HepG2 (cell line): ENCODE measurements around the gene CDCP2. TPM values are rescaled to one million over a fixed set of nuclear protein-coding genes. Genes with fewer than 3 reads are reported as not detected.

ENCODE experiments used
- ATAC-seq: fragments of 200-7000 bp; cut with Tn5 transposase; 3 replicates; pipeline ENCODE4 v1.9.1; 2020; ENCODE audit warnings: mild to moderate bottlenecking, moderate library complexity
- BruUV-seq: library from RNA; stranded (reverse); fragments of 400-500 nt; replicated peaks from 2 replicates; lab custom pipeline; 2021; lab: Mats Ljungman, UMichigan
- CTCF ChIA-PET: fragments of 300-600 bp; formaldehyde crosslinking; extraction: SDS; loops from one replicate; lab custom pipeline; 2021; ENCODE audit warnings: low total read pairs, inconsistent platforms, low intra/inter-chr PET ratio; lab: Yijun Ruan, JAX
- POLR2A ChIA-PET: fragments of 350-600 bp; sonication (Branson Sonifier 250); formaldehyde crosslinking; loops from one replicate; lab custom pipeline; 2020; ENCODE audit warnings: antibody characterized with exemption, inconsistent platforms; lab: Yijun Ruan, JAX
- DNase-seq: peaks from one replicate; pipeline ENCODE4 v3.0.0-alpha.2; 2015; ENCODE audit warnings: low spot score
- FAIRE-seq: peaks from 3 replicates; lab custom pipeline; 2011; peaks lifted over from hg19 to GRCh38; lab: Jason Lieb, UNC
- H2AFZ ChIP-seq: one replicate; pipeline ENCODE4 v1.6.1; 2011; ENCODE audit warnings: low read length, inconsistent platforms
- H3K27ac ChIP-seq: fragments of 300-600 bp; 3 replicates; pipeline ENCODE4 v1.8.0; 2011; ENCODE audit warnings: mixed run types, mild to moderate bottlenecking, mixed read lengths, low read length, inconsistent platforms; ENCODE audit not compliant: insufficient read depth; ENCODE audit errors: extremely low read length
- H3K27me3 ChIP-seq, 2 experiments: fragments of 200-600 bp in 1 of 2; 2 replicates in 1 of 2; 3 replicates in 1 of 2; pipeline versions ENCODE4 v1.6.0 to v1.8.0; 2011; ENCODE audit warnings: low read length in 2 of 2, mild to moderate bottlenecking in 2 of 2, moderate library complexity in 2 of 2, inconsistent platforms in 1 of 2; ENCODE audit not compliant: insufficient read depth in 2 of 2, control insufficient read depth in 1 of 2
- H3K36me3 ChIP-seq, 2 experiments: fragments of 200-600 bp in 1 of 2; replicated peaks in 1 of 2; 2 replicates in 1 of 2; 3 replicates in 1 of 2; pipeline versions ENCODE4 v1.5.1 to v1.8.0; 2011; ENCODE audit warnings: low read length in 2 of 2, inconsistent platforms in 1 of 2; ENCODE audit not compliant: insufficient read depth in 2 of 2, control insufficient read depth in 1 of 2
- H3K4me1 ChIP-seq: 2 replicates; pipeline ENCODE4 v1.5.1; 2012; ENCODE audit warnings: low read length, inconsistent platforms; ENCODE audit not compliant: insufficient read depth
- H3K4me2 ChIP-seq: 2 replicates; pipeline ENCODE4 v1.6.0; 2011; ENCODE audit warnings: low read depth, low read length, inconsistent platforms
- H3K4me3 ChIP-seq, 3 experiments: fragments of 200-600 bp in 1 of 3; sonication (generic), shearing (Covaris generic) in 1 of 3; replicated peaks in 1 of 3; 2 replicates each; pipeline ENCODE4 v1.5.1; 2011 to 2016; ENCODE audit warnings: low read length in 3 of 3, inconsistent platforms in 2 of 3, low read depth in 2 of 3, mild to moderate bottlenecking in 2 of 3, control low read depth in 1 of 3, mixed read lengths in 1 of 3; ENCODE audit not compliant: insufficient read depth in 1 of 3
- H3K79me2 ChIP-seq: one replicate; pipeline ENCODE4 v1.6.1; 2011; ENCODE audit warnings: low read length, inconsistent platforms; ENCODE audit not compliant: insufficient read depth
- H3K9ac ChIP-seq: 2 replicates; pipeline ENCODE4 v1.6.0; 2011; ENCODE audit warnings: mild to moderate bottlenecking, low read depth, low read length, inconsistent platforms; ENCODE audit not compliant: insufficient read depth
- H3K9me3 ChIP-seq: 2 replicates; pipeline ENCODE4 v1.5.1; 2012; ENCODE audit warnings: mild to moderate bottlenecking, low read length
- H4K20me1 ChIP-seq: 2 replicates; pipeline ENCODE4 v1.6.0; 2011; ENCODE audit warnings: inconsistent platforms, mild to moderate bottlenecking, low read length, moderate library complexity; ENCODE audit not compliant: insufficient read depth
- FOXO4 ChIP-seq: sonication (generic); formaldehyde crosslinking; conservative IDR thresholded peaks from 2 replicates; pipeline ENCODE4 v1.8.1; 2023; ENCODE audit warnings: missing genetic modification reagents
- HNRNPL ChIP-seq: fragments of 200-400 bp; formaldehyde crosslinking; IDR thresholded peaks from 2 replicates; pipeline ENCODE4 v1.6.1; 2017; ENCODE audit warnings: mild to moderate bottlenecking, low read depth, low read length
- JARID2 ChIP-seq: sonication (generic); formaldehyde crosslinking; IDR thresholded peaks from 2 replicates; pipeline ENCODE4 v1.8.1; 2023; ENCODE audit warnings: missing genetic modification reagents, inconsistent platforms; ENCODE audit not compliant: insufficient replicate concordance
- THAP9 ChIP-seq: sonication (generic); formaldehyde crosslinking; IDR thresholded peaks from 2 replicates; pipeline ENCODE4; 2020; ENCODE audit warnings: missing genetic modification reagents, mild to moderate bottlenecking, borderline replicate concordance
- THRA ChIP-seq: sonication (generic); formaldehyde crosslinking; IDR thresholded peaks from 2 replicates; pipeline ENCODE4 v1.4.0; 2020; ENCODE audit warnings: missing genetic modification reagents, borderline replicate concordance
- ZNF431 ChIP-seq: sonication (generic); formaldehyde crosslinking; IDR thresholded peaks from 2 replicates; pipeline ENCODE4 v1.9.0; 2022; ENCODE audit warnings: missing genetic modification reagents, low read depth, mild to moderate bottlenecking, borderline replicate concordance
- ZNF598 ChIP-seq: sonication (generic); formaldehyde crosslinking; IDR thresholded peaks from 2 replicates; pipeline ENCODE4 v1.5.1; 2020; ENCODE audit warnings: mild to moderate bottlenecking, missing genetic modification reagents, borderline replicate concordance
- ZNF607 ChIP-seq: sonication (generic); formaldehyde crosslinking; IDR thresholded peaks from 2 replicates; pipeline ENCODE4 v1.5.1; 2020; ENCODE audit warnings: missing genetic modification reagents, mild to moderate bottlenecking, borderline replicate concordance
- ZNF687 ChIP-seq: sonication (generic); formaldehyde crosslinking; IDR thresholded peaks from 2 replicates; pipeline ENCODE4 v1.5.1; 2020; ENCODE audit warnings: mild to moderate bottlenecking, missing genetic modification reagents, moderate library complexity
- ZNF782 ChIP-seq: sonication (generic); formaldehyde crosslinking; IDR thresholded peaks from 2 replicates; pipeline ENCODE4 v1.4.0; 2020; ENCODE audit warnings: missing genetic modification reagents, mild to moderate bottlenecking, borderline replicate concordance
- WGBS: methylation state at CpG from one replicate; pipeline ENCODE4 v1.1.6; 2017; ENCODE audit warnings: low lambda C conversion rate; 5-methylcytosine and 5-hydroxymethylcytosine counted together
- in situ Hi-C: cut with HindIII; loops from 2 replicates; pipeline ENCODE4 v1.10.0; 2017; ENCODE audit warnings: low pct_unique_long_range_greater_than_20kb; ENCODE audit not compliant: extremely low pct_ligation_motif_present
- intact Hi-C: fragments of 100-400 bp; cut with micrococcal nuclease; formaldehyde crosslinking; loops from one replicate; pipeline ENCODE4 v1.10.0; 2022; ENCODE audit not compliant: unreplicated experiment
- polyA plus RNA-seq, 8 experiments: library from polyadenylated mRNA; depleted of rRNA in 3 of 8; stranded (reverse) in 7 of 8; unstranded in 1 of 8; fragments of >200 nt; fragmentation: Illumina TruSeq in 4 of 8; extraction: Trizol in 4 of 8; gene quantifications; 2 replicates each; pipeline versions ENCODE4 v1.2.1 to v1.2.3, GENCODE V29; 2011 to 2016; ENCODE audit warnings: low read depth in 4 of 8, missing spikeins in 1 of 8, mixed read lengths in 1 of 8; ENCODE audit not compliant: insufficient read depth in 1 of 8
- total RNA-seq, 5 experiments: library from RNA; depleted of rRNA; stranded (reverse); fragments of >200 nt; fragmentation: Illumina TruSeq; extraction: Trizol; gene quantifications; 2 replicates each; pipeline ENCODE4 v1.2.3, GENCODE V29; 2016; ENCODE audit warnings: low read depth in 1 of 5

CDCP2 gene
- total and polyA plus RNA-seq, 2 of the 13 experiments (the other 11 are each of a cell fraction or from before 2014, with no cell fraction given), result not detected

- DNase-seq (no peak), FAIRE-seq (no peak), ATAC-seq (peak; percentile 44)
- no peaks in the 10 kb centered on the region for H4K20me1 ChIP-seq
- H3K79me2 ChIP-seq, result no peaks in the 10 kb centered on the region
- H3K4me3 ChIP-seq, result peak overlapping the region; percentile 55 to 78 (median 60)
- 0 out of 2 replicates have a peak, but pooled peaks have one; percentile 23 for TF ChIP-seq ZNF782
- no peak for TF ChIP-seq ZNF431 (CRISPR knock-in tag)
- no peak for TF ChIP-seq THRA
- TF ChIP-seq ZNF598 (CRISPR knock-in tag), result 0 out of 2 replicates have a peak, but pooled peaks have one; percentile 17
- no peak for TF ChIP-seq FOXO4 (CRISPR knock-in tag)
- peak; percentile 8; the same call in 1 of the 2 replicates for TF ChIP-seq THAP9 (CRISPR knock-in tag)
- peak; percentile 22; the same call in 1 of the 2 replicates for TF ChIP-seq HNRNPL
- 0 out of 2 replicates have a peak, but pooled peaks have one; percentile 2 for TF ChIP-seq ZNF607
- TF ChIP-seq ZNF687 (CRISPR knock-in tag), result peak; percentile 40; the same call in 1 of the 2 replicates
- TF ChIP-seq JARID2 (CRISPR knock-in tag), result no peak
- H3K27ac ChIP-seq, result no peak overlapping the region
- no peak overlapping the region for H2AFZ ChIP-seq
- ChIA-PET POLR2A (interaction anchor here (0.9 to 2.4 kb wide), 3 partner anchors 14 to 368 kb away, joined by 3 to 9 read pairs (median 5); partner anchors contain the start of genes CYB5RL and MRPL37), CTCF (interaction anchor here (1.0 to 3.0 kb wide), 4 partner anchors 8 to 367 kb away, joined by 3 to 11 read pairs (median 4); no protein-coding TSS in a partner anchor)
- H3K9ac ChIP-seq, result peak overlapping the region; percentile 39; the same call in 1 of the 2 replicates
- H3K4me1 ChIP-seq, result peaks cover 63% of the 10 kb centered on the region
- H3K36me3 ChIP-seq, result no peaks in the 10 kb centered on the region
- in situ Hi-C loops (loop anchor here (5.0 kb wide), 1 partner anchor 365 kb away; no protein-coding TSS in a partner anchor), intact Hi-C loops (no loop called here)
- peaks cover 6 to 33% of the 10 kb centered on the region in 2 experiments; a peak in 3 of 5 replicates for H3K27me3 ChIP-seq
- H3K9me3 ChIP-seq, result no peaks in the 10 kb centered on the region
- BruUV-seq, result no TSS peak
- 0% methylated on average over 3 of the region's 14 CpGs for WGBS
- H3K4me2 ChIP-seq, result peak overlapping the region; percentile 98
These were observed 30.6 kb downstream of the CDCP2 start for GRCh38 chr1:54122135-54122751.
